RWPE2 (cell line): Measurements from ENCODE around the gene FRK.

Source experiments
- ATAC-seq: fragments of 200-7000 bp; cut with Tn5 transposase; 3 replicates; pipeline ENCODE4 v1.9.1; 2021; ENCODE audit warnings: low read depth
- DNase-seq: peaks from one replicate; pipeline ENCODE4 v3.0.0-alpha.2; 2020; ENCODE audit warnings: low spot score
- H3K27ac ChIP-seq: fragments of 450-650 bp; 2 replicates; pipeline ENCODE4 v1.5.1; 2017; ENCODE audit warnings: mild to moderate bottlenecking; ENCODE audit not compliant: poor library complexity, severe bottlenecking
- H3K27me3 ChIP-seq: fragments of 250-450 bp; sonication (Bioruptor Pico); 2 replicates; pipeline ENCODE4 v1.5.1; 2021; ENCODE audit warnings: mild to moderate bottlenecking, moderate library complexity; ENCODE audit not compliant: insufficient read depth, poor library complexity, severe bottlenecking
- H3K36me3 ChIP-seq: fragments of 250-450 bp; sonication (Bioruptor Pico); 2 replicates; pipeline ENCODE4 v1.5.1; 2020; ENCODE audit warnings: low read depth, mild to moderate bottlenecking, moderate library complexity
- H3K4me1 ChIP-seq: fragments of 250-450 bp; sonication (Bioruptor Pico); 2 replicates; pipeline ENCODE4 v1.5.1; 2021; ENCODE audit warnings: mild to moderate bottlenecking, moderate library complexity; ENCODE audit not compliant: insufficient read depth, poor library complexity, severe bottlenecking
- H3K4me3 ChIP-seq: fragments of 250-450 bp; sonication (Bioruptor Pico); 2 replicates; pipeline ENCODE4 v1.5.1; 2021; ENCODE audit warnings: mild to moderate bottlenecking, moderate library complexity; ENCODE audit not compliant: severe bottlenecking
- H3K9me3 ChIP-seq: fragments of 250-450 bp; sonication (Bioruptor Pico); 2 replicates; pipeline ENCODE4 v1.5.1; 2021; ENCODE audit warnings: mild to moderate bottlenecking, moderate library complexity; ENCODE audit not compliant: severe bottlenecking
- CTCF ChIP-seq: fragments of 450-650 bp; IDR thresholded peaks from one replicate; pipeline ENCODE4 v1.5.1; 2017; ENCODE audit warnings: mild to moderate bottlenecking, moderate library complexity; ENCODE audit not compliant: poor library complexity, severe bottlenecking

FRK gene

GRCh38 chr6:116070616-116071389, 10.1 kb upstream of the FRK start:
- H3K9me3 ChIP-seq = no peaks in the 10 kb centered on the region
- no peak overlapping the region for H3K4me3 ChIP-seq
- H3K27me3 ChIP-seq = no peaks in the 10 kb centered on the region
- no peaks in the 10 kb centered on the region for H3K36me3 ChIP-seq
- H3K4me1 ChIP-seq = peaks cover 26% of the 10 kb centered on the region
- no peak for TF ChIP-seq CTCF
- DNase-seq (no peak), ATAC-seq (peak; percentile 81)
- H3K27ac ChIP-seq = peak overlapping the region; percentile 11

GRCh38 chr6:116070101-116070500, 9.4 kb upstream of the FRK start:
- Histone ChIP-seq H3K4me3 (no peak overlapping the region), H3K36me3 (no peaks in the 10 kb centered on the region), H3K27ac (no peak overlapping the region), H3K9me3 (no peaks in the 10 kb centered on the region), H3K4me1 (peaks cover 26% of the 10 kb centered on the region), H3K27me3 (no peaks in the 10 kb centered on the region)
- DNase-seq (no peak), ATAC-seq (no peak)
- TF ChIP-seq CTCF = no peak

GRCh38 chr6:116066789-116067188, 6.1 kb upstream of the FRK start:
- H3K27ac ChIP-seq = no peak overlapping the region
- H3K4me3 ChIP-seq = no peak overlapping the region
- TF ChIP-seq CTCF = no peak
- ATAC-seq (no peak), DNase-seq (no peak)
- H3K4me1 ChIP-seq = peaks cover 11% of the 10 kb centered on the region
- H3K9me3 ChIP-seq = no peaks in the 10 kb centered on the region
- H3K27me3 ChIP-seq = no peaks in the 10 kb centered on the region
- H3K36me3 ChIP-seq = no peaks in the 10 kb centered on the region

- Histone ChIP-seq H3K36me3 (no peaks in the 10 kb centered on the region), H3K9me3 (no peaks in the 10 kb centered on the region), H3K4me3 (no peak overlapping the region), H3K27me3 (no peaks in the 10 kb centered on the region), H3K4me1 (no peaks in the 10 kb centered on the region), H3K27ac (no peak overlapping the region)
- DNase-seq (no peak), ATAC-seq (no peak)
- no peak for TF ChIP-seq CTCF
Observed at GRCh38 chr6:116064666-116065065, 4.0 kb upstream of the FRK start.

- Histone ChIP-seq H3K27ac (no peak overlapping the region), H3K9me3 (no peaks in the 10 kb centered on the region), H3K36me3 (no peaks in the 10 kb centered on the region), H3K4me1 (peaks cover 4% of the 10 kb centered on the region), H3K27me3 (no peaks in the 10 kb centered on the region), H3K4me3 (no peak overlapping the region)
- no peak for DNase-seq
- no peak for TF ChIP-seq CTCF
- no peak for ATAC-seq
Observed at GRCh38 chr6:116062496-116062895, 1.8 kb upstream of the FRK start.
